Suprapubic skin (tissue), 4 donors: Measurements from ENCODE around the gene VAMP7.

Experiments
- CTCF ChIP-seq, 2 donors: fragments of 200-600 bp in 1 of 2; fragments of 450-650 bp in 1 of 2; sonication (generic) in 1 of 2; IDR thresholded peaks; one replicate each; pipeline ENCODE4 v1.5.1; 2016 to 2019; ENCODE audit warnings: antibody characterized with exemption in 2 of 2, mild to moderate bottlenecking in 1 of 2, moderate library complexity in 1 of 2
- POLR2A ChIP-seq, 2 donors: fragments of 450-650 bp; IDR thresholded peaks; one replicate each; pipeline ENCODE4 v1.6.1; 2017; ENCODE audit warnings: antibody characterized with exemption in 2 of 2, mild to moderate bottlenecking in 2 of 2, moderate library complexity in 2 of 2
- POLR2AphosphoS5 ChIP-seq, 3 donors: sonication (generic); formaldehyde crosslinking; IDR thresholded peaks; one replicate each; pipeline ENCODE4 v1.6.1; 2017; ENCODE audit warnings: antibody characterized with exemption in 3 of 3

- TF ChIP-seq POLR2A (IDR thresholded peaks at IDR 0.05) = no peak
- TF ChIP-seq CTCF (IDR thresholded peaks at IDR 0.05) = no peak
- no peak for TF ChIP-seq POLR2AphosphoS5 (IDR thresholded peaks at IDR 0.05)
Observed at GRCh38 chrX:155864655-155865054, 16.5 kb upstream of the VAMP7 start.
